OCI-LY1 (cell line): ENCODE data around the gene TAS2R14.

Experiments
- H2AFZ ChIP-seq: fragments of 200-600 bp; sonication (generic), shearing (Covaris generic); 2 replicates; pipeline ENCODE4 v1.6.0; 2014; ENCODE audit warnings: antibody characterized with exemption, mild to moderate bottlenecking, low read length
- H3F3A ChIP-seq: fragments of 200-600 bp; sonication (generic), shearing (Covaris generic); 2 replicates; pipeline ENCODE4 v1.6.0; 2014; ENCODE audit warnings: mild to moderate bottlenecking, antibody characterized with exemption, low read length, moderate library complexity; ENCODE audit not compliant: insufficient read depth
- H3K27ac ChIP-seq: fragments of 200-600 bp; sonication (generic); 2 replicates; pipeline ENCODE4 v1.5.1; 2014; ENCODE audit warnings: low read length, mixed run types, mild to moderate bottlenecking, low read depth; ENCODE audit not compliant: poor library complexity, severe bottlenecking
- H3K27me3 ChIP-seq: fragments of 200-600 bp; sonication (generic); 2 replicates; pipeline ENCODE4 v1.6.0; 2014; ENCODE audit warnings: antibody characterized with exemption, mild to moderate bottlenecking, low read length, moderate library complexity; ENCODE audit not compliant: insufficient read depth
- H3K36me3 ChIP-seq: fragments of 200-600 bp; sonication (generic); 2 replicates; pipeline ENCODE4 v1.6.1; 2014; ENCODE audit warnings: mild to moderate bottlenecking, antibody characterized with exemption, low read length, moderate library complexity, mixed read lengths; ENCODE audit not compliant: insufficient read depth
- H3K4me1 ChIP-seq: fragments of 200-600 bp; sonication (generic); 2 replicates; pipeline ENCODE4 v1.5.1; 2014; ENCODE audit warnings: mild to moderate bottlenecking, low read length, moderate library complexity; ENCODE audit not compliant: insufficient read depth, severe bottlenecking
- H3K4me2 ChIP-seq: fragments of 200-600 bp; sonication (generic), shearing (Covaris generic); 2 replicates; pipeline ENCODE4 v1.6.1; 2014; ENCODE audit warnings: low read length
- H3K4me3 ChIP-seq: fragments of 200-600 bp; sonication (generic); 2 replicates; pipeline ENCODE4 v1.5.1; 2014; ENCODE audit warnings: low read length, low read depth, mild to moderate bottlenecking, mixed read lengths; ENCODE audit not compliant: poor library complexity, severe bottlenecking
- H3K79me2 ChIP-seq: fragments of 200-600 bp; shearing (Covaris generic); 2 replicates; pipeline ENCODE4 v1.6.1; 2016; ENCODE audit warnings: mixed run types, low read length, mixed read lengths; ENCODE audit not compliant: insufficient read depth
- H3K9ac ChIP-seq: fragments of 200-600 bp; sonication (generic), shearing (Covaris generic); 2 replicates; pipeline ENCODE4 v1.6.1; 2014; ENCODE audit warnings: mild to moderate bottlenecking, low read length, mixed read lengths
- H3K9me2 ChIP-seq: fragments of 200-600 bp; sonication (generic), shearing (Covaris generic); 2 replicates; pipeline ENCODE4 v1.6.1; 2014; ENCODE audit warnings: low read depth, mild to moderate bottlenecking, low read length, mixed read lengths
- H3K9me3 ChIP-seq: fragments of 200-600 bp; shearing (Covaris generic); 2 replicates; pipeline ENCODE4 v1.6.1; 2014; ENCODE audit warnings: low read length, mixed read lengths
- H4K20me1 ChIP-seq: fragments of 200-600 bp; sonication (generic), shearing (Covaris generic); 2 replicates; pipeline ENCODE4 v1.6.0; 2016; ENCODE audit warnings: mild to moderate bottlenecking, low read length; ENCODE audit not compliant: insufficient read depth
- CTCF ChIP-seq: fragments of 200-600 bp; sonication (generic), shearing (Covaris generic); IDR thresholded peaks from 2 replicates; pipeline ENCODE4 v1.5.1; 2017; ENCODE audit warnings: mild to moderate bottlenecking, antibody characterized with exemption, low read length, moderate library complexity, mixed read lengths
- EZH2 ChIP-seq: fragments of 200-600 bp; sonication (generic), shearing (Covaris generic); IDR thresholded peaks from 2 replicates; pipeline ENCODE4 v1.8.0; 2017; ENCODE audit warnings: borderline replicate concordance, mixed run types, mild to moderate bottlenecking, antibody characterized with exemption, low read length, moderate library complexity, mixed read lengths

TAS2R14 gene

GRCh38 chr12:10941369-10941768 lies 2.3 kb upstream of the TAS2R14 start:
- TF ChIP-seq EZH2 (no peak), CTCF (no peak)
- H3K9me2 ChIP-seq = no peaks in the 10 kb centered on the region; the same call in 1 of the 2 replicates
- no peak overlapping the region for H3K9ac ChIP-seq
- no peak overlapping the region for H3K27ac ChIP-seq
- no peaks in the 10 kb centered on the region for H3K36me3 ChIP-seq
- no peaks in the 10 kb centered on the region for H3K9me3 ChIP-seq
- H3K4me1 ChIP-seq = peaks cover 7% of the 10 kb centered on the region
- no peak overlapping the region for H3K4me2 ChIP-seq
- H3K4me3 ChIP-seq = no peak overlapping the region
- no peaks in the 10 kb centered on the region for H4K20me1 ChIP-seq
- H3K79me2 ChIP-seq = no peaks in the 10 kb centered on the region
- no peak overlapping the region for H2AFZ ChIP-seq
- no peaks in the 10 kb centered on the region for H3F3A ChIP-seq
- no peaks in the 10 kb centered on the region for H3K27me3 ChIP-seq

DNA sequence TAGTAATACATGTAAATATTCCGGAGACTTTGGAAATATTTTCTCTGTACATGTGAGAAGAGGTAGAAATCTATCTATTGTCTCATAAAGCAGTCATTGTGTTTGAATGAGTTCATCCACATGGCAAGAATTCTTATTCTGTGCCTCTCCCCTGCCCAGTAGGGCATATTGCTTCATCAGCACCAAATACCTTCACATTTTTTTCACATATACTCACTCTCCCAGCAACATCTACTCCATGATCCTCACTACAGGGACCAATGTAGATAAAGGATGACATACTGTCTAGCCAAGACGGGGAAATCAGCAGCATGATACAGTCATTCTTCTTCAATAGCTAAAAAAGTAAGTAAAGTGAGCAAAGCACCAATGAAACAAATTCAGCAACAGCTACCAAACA lies 1.3 kb upstream of the TAS2R14 start:
- TF ChIP-seq CTCF (no peak), EZH2 (no peak)
- no peaks in the 10 kb centered on the region for H3F3A ChIP-seq
- no peaks in the 10 kb centered on the region for H3K36me3 ChIP-seq
- no peak overlapping the region for H3K9ac ChIP-seq
- no peak overlapping the region for H3K27ac ChIP-seq
- H4K20me1 ChIP-seq = no peaks in the 10 kb centered on the region
- no peak overlapping the region for H3K4me2 ChIP-seq
- no peaks in the 10 kb centered on the region for H3K9me3 ChIP-seq
- no peak overlapping the region for H2AFZ ChIP-seq
- no peaks in the 10 kb centered on the region; the same call in 1 of the 2 replicates for H3K9me2 ChIP-seq
- no peaks in the 10 kb centered on the region for H3K79me2 ChIP-seq
- H3K4me1 ChIP-seq = peaks cover 7% of the 10 kb centered on the region
- no peaks in the 10 kb centered on the region for H3K27me3 ChIP-seq
- no peak overlapping the region for H3K4me3 ChIP-seq

GRCh38 chr12:10936506-10936905 lies 2.6 kb downstream of the TAS2R14 start:
- no peak for TF ChIP-seq CTCF
- TF ChIP-seq EZH2 = no peak
- Histone ChIP-seq H3K4me3 (no peak overlapping the region), H3F3A (no peaks in the 10 kb centered on the region), H2AFZ (no peak overlapping the region), H3K79me2 (no peaks in the 10 kb centered on the region), H3K27ac (no peak overlapping the region), H4K20me1 (no peaks in the 10 kb centered on the region), H3K27me3 (no peaks in the 10 kb centered on the region), H3K4me1 (peaks cover 7% of the 10 kb centered on the region), H3K9ac (no peak overlapping the region), H3K9me3 (no peaks in the 10 kb centered on the region), H3K4me2 (no peak overlapping the region), H3K36me3 (no peaks in the 10 kb centered on the region), H3K9me2 (no peaks in the 10 kb centered on the region; the same call in 1 of the 2 replicates)
